Caco-2 (cell line): ENCODE data around the gene LRRC51. TPM values are rescaled to one million over a fixed set of nuclear protein-coding genes. Genes with fewer than 3 reads are reported as not detected.

ENCODE experiments used
- BruUV-seq: library from RNA; stranded (reverse); fragments of 400-500 nt; replicated peaks from 2 replicates; lab custom pipeline; 2021; lab: Mats Ljungman, UMichigan
- CTCF ChIA-PET: fragments of 300-600 bp; sonication (Branson Sonifier 250); formaldehyde crosslinking; loops from one replicate; lab custom pipeline; 2022; ENCODE audit warnings: antibody characterized with exemption; lab: Charles Lee
- POLR2A ChIA-PET: fragments of 300-600 bp; sonication (Branson Sonifier 250); formaldehyde crosslinking; loops from one replicate; lab custom pipeline; 2022; ENCODE audit warnings: antibody characterized with exemption; lab: Charles Lee
- DNase-seq, 2 experiments: peaks; one replicate each; pipeline versions ENCODE4 v3.0.0 to v3.0.0-alpha.2; 2020 to 2022
- H3K27me3 ChIP-seq: replicated peaks from 2 replicates; pipeline ENCODE4 v1.6.0; 2011; ENCODE audit warnings: low read length; ENCODE audit not compliant: control insufficient read depth, insufficient read depth
- H3K36me3 ChIP-seq: 2 replicates; pipeline ENCODE4 v1.5.1; 2011; ENCODE audit warnings: low read length; ENCODE audit not compliant: control insufficient read depth, insufficient read depth
- H3K4me1 ChIP-seq: fragments of 250-450 bp; sonication (Bioruptor Pico); 2 replicates; pipeline ENCODE4 v1.5.1; 2020; ENCODE audit warnings: mild to moderate bottlenecking
- H3K4me3 ChIP-seq: 2 replicates; pipeline ENCODE4 v1.5.1; 2011; ENCODE audit warnings: low read depth, mild to moderate bottlenecking, control low read depth, low read length
- H3K9me3 ChIP-seq: fragments of 250-450 bp; sonication (Bioruptor Pico); 2 replicates; pipeline ENCODE4 v1.5.1; 2020; ENCODE audit warnings: mild to moderate bottlenecking, moderate library complexity
- H3K27ac Mint-ChIP-seq: one replicate; pipeline ENCODE4 v1.8.0; 2022; ENCODE audit warnings: mixed read lengths; ENCODE audit not compliant: unreplicated experiment
- H3K27me3 Mint-ChIP-seq: one replicate; pipeline ENCODE4 v1.8.0; 2022; ENCODE audit warnings: mixed read lengths; ENCODE audit not compliant: insufficient read depth, unreplicated experiment
- H3K36me3 Mint-ChIP-seq: one replicate; pipeline ENCODE4 v1.8.0; 2022; ENCODE audit warnings: mild to moderate bottlenecking, mixed read lengths; ENCODE audit not compliant: insufficient read depth, unreplicated experiment
- H3K4me1 Mint-ChIP-seq: one replicate; pipeline ENCODE4 v1.8.0; 2022; ENCODE audit warnings: low read depth, mixed read lengths; ENCODE audit not compliant: unreplicated experiment
- H3K4me3 Mint-ChIP-seq: one replicate; pipeline ENCODE4 v1.8.0; 2022; ENCODE audit warnings: mild to moderate bottlenecking, moderate library complexity, mixed read lengths; ENCODE audit not compliant: unreplicated experiment
- H3K9me3 Mint-ChIP-seq: one replicate; pipeline ENCODE4 v1.8.0; 2022; ENCODE audit warnings: mixed read lengths; ENCODE audit not compliant: unreplicated experiment
- CTCF ChIP-seq, 2 experiments: fragments of 200-600 bp in 1 of 2; IDR thresholded peaks; 1 replicate in 1 of 2; 2 replicates in 1 of 2; pipeline versions ENCODE4 v1.5.1 to v1.8.0; 2011 to 2022; ENCODE audit warnings: antibody characterized with exemption in 1 of 2, control low read depth in 1 of 2, inconsistent platforms in 1 of 2, low read depth in 1 of 2, low read length in 1 of 2, mild to moderate bottlenecking in 1 of 2, moderate library complexity in 1 of 2; ENCODE audit not compliant: insufficient read depth in 1 of 2, severe bottlenecking in 1 of 2, unreplicated experiment in 1 of 2
- intact Hi-C: fragments of 100-400 bp; cut with micrococcal nuclease; formaldehyde crosslinking; loops from one replicate; pipeline ENCODE4 v1.10.0; 2022; ENCODE audit not compliant: unreplicated experiment
- total RNA-seq: library from RNA; stranded (reverse); gene quantifications from 2 replicates; pipeline ENCODE4 v1.2.3, GENCODE V29; 2022

Gene LRRC51
- total RNA-seq, 1 experiment from 2014 or later: 13.8 TPM

DNA sequence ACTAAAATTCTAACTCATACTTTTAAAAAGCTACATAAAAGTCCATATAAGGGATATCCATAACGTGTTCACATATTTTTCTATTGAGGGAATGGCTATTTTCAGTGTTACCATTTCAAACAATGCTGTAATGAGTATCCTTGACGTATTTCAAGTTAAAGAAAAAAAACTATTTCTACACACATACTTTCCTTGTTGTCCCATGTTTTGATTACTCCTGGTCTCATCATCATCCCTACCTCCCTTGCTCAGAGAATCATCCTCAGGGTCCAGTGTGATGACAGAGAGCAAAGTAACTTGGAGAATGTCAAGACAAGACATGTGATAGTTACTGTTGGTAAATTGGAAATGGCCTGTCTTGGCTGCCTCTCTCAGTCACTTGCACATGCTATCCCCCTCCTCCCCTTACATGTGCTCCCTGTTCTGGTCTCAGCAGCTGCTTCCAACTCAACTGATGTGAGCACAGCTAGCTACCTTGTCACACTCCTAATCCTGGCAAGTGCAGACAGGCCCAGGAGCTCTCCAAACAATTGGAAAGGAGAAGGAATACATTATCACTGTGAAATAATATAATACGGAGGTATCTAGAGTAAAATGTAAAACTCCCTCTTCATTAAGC lies 22.1 kb upstream of the LRRC51 start:
- H3K4me1 ChIP-seq: no peaks in the 10 kb centered on the region
- peaks cover 22% of the 10 kb centered on the region for H3K36me3 Mint-ChIP-seq
- peaks cover 2% of the 10 kb centered on the region for H3K36me3 ChIP-seq
- no peak overlapping the region for H3K4me3 Mint-ChIP-seq
- no peaks in the 10 kb centered on the region for H3K9me3 Mint-ChIP-seq
- H3K27me3 Mint-ChIP-seq: no peaks in the 10 kb centered on the region
- ChIA-PET POLR2A (interaction anchor here (0.6 kb wide), 1 partner anchor 170 kb away, joined by 3 read pairs; no protein-coding TSS in a partner anchor), CTCF (interaction anchor here (0.6 kb wide), 1 partner anchor 124 kb away, joined by 3 read pairs; no protein-coding TSS in a partner anchor)
- no peak overlapping the region for H3K27ac Mint-ChIP-seq
- BruUV-seq: no TSS peak
- H3K4me3 ChIP-seq: no peak overlapping the region
- DNase-seq: no peak
- intact Hi-C loops: no loop called here
- no peaks in the 10 kb centered on the region for H3K4me1 Mint-ChIP-seq
- no peaks in the 10 kb centered on the region for H3K27me3 ChIP-seq
- no peaks in the 10 kb centered on the region for H3K9me3 ChIP-seq
- TF ChIP-seq CTCF (IDR thresholded peaks at IDR 0.05; ENCODE audit: insufficient read depth in 1 of 2, low read depth in 1 of 2, low read length in 1 of 2, severe bottlenecking in 1 of 2, unreplicated experiment in 1 of 2): no peak

DNA sequence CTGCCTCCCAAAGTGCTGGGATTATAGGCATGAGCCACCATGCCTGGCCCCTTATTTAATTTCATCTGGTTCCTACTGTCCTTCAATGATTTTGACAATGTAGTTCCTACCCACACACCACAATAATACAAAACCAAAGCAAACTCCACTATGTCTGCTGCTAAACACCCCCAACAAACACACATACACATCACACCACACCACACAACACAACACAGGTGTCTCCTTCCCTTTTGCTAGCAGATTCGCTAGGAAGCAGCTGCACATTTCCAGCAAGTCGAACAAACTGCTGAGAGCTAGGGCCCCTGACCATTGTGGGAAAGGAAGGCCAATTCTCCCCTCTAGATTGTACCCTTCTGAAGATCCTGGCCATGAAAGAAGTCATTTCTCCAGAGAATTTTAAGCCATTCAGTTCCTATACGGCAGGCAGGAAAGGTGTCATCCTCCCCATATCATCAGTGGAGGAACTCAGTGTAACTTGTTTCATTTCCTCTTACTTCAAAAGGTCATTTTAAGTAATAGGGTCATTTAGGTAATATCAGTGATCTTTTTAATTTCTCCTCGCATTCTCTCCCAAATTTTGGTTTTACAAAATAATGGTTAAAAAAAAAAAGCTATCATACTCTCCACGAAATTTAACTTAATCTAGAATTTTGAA lies 18.8 kb upstream of the LRRC51 start:
- H3K27me3 ChIP-seq: no peaks in the 10 kb centered on the region
- no peak overlapping the region for H3K4me3 Mint-ChIP-seq
- H3K36me3 Mint-ChIP-seq: peaks cover 29% of the 10 kb centered on the region
- BruUV-seq: no TSS peak
- no peaks in the 10 kb centered on the region for H3K4me1 Mint-ChIP-seq
- no peaks in the 10 kb centered on the region for H3K9me3 Mint-ChIP-seq
- no peak overlapping the region for H3K4me3 ChIP-seq
- intact Hi-C loops: no loop called here
- no peak for TF ChIP-seq CTCF (IDR thresholded peaks at IDR 0.05; ENCODE audit: insufficient read depth in 1 of 2, low read depth in 1 of 2, low read length in 1 of 2, severe bottlenecking in 1 of 2, unreplicated experiment in 1 of 2)
- DNase-seq: no peak
- no peaks in the 10 kb centered on the region for H3K4me1 ChIP-seq
- H3K36me3 ChIP-seq: peaks cover 2% of the 10 kb centered on the region
- no peak overlapping the region for H3K27ac Mint-ChIP-seq
- POLR2A ChIA-PET: interaction anchor here (0.6 kb wide), 1 partner anchor 193 kb away, joined by 3 read pairs; no protein-coding TSS in a partner anchor
- H3K9me3 ChIP-seq: no peaks in the 10 kb centered on the region
- no peaks in the 10 kb centered on the region for H3K27me3 Mint-ChIP-seq
- CTCF ChIA-PET: no interaction called here

DNA sequence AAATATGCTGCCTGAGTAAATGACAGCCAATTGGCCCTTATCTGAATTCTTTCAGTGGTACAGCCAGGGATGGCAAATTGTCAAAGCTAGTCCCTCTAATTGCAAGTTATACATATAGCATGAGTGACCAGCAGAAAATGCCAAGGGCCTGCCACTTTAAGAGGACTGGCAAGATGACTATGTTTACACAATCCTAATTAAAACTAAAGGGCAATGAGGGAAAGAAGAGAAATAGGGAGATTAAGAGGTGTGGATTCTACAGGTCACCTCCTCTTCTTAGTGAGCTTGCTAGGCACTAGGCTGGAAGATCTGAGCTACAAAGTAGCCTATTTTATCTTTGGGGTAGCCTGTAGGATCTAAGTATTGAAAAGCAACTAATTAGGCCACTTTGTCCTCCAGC lies 13.8 kb upstream of the LRRC51 start:
- BruUV-seq: no TSS peak
- intact Hi-C loops: no loop called here
- peaks cover 33% of the 10 kb centered on the region for H3K36me3 Mint-ChIP-seq
- peaks cover 12% of the 10 kb centered on the region for H3K4me1 ChIP-seq
- no peak overlapping the region for H3K4me3 Mint-ChIP-seq
- no peaks in the 10 kb centered on the region for H3K9me3 Mint-ChIP-seq
- ChIA-PET POLR2A (no interaction called here), CTCF (interaction anchor here (0.6 to 2.3 kb wide), 2 partner anchors 42 to 350 kb away, joined by 3 to 6 read pairs; no protein-coding TSS in a partner anchor)
- H3K27ac Mint-ChIP-seq: no peak overlapping the region
- no peak for DNase-seq
- no peaks in the 10 kb centered on the region for H3K27me3 ChIP-seq
- H3K4me3 ChIP-seq: no peak overlapping the region
- peaks cover 2% of the 10 kb centered on the region for H3K36me3 ChIP-seq
- peaks cover 15% of the 10 kb centered on the region for H3K4me1 Mint-ChIP-seq
- no peak for TF ChIP-seq CTCF (IDR thresholded peaks at IDR 0.05; ENCODE audit: insufficient read depth in 1 of 2, low read depth in 1 of 2, low read length in 1 of 2, severe bottlenecking in 1 of 2, unreplicated experiment in 1 of 2)
- no peaks in the 10 kb centered on the region for H3K9me3 ChIP-seq
- no peaks in the 10 kb centered on the region for H3K27me3 Mint-ChIP-seq
